GM21381 (cell line): ENCODE measurements around the gene SST.
A peak's percentile ranks its signal among the peaks of the same experiment; 100 is the strongest.

Experiments used
- ATAC-seq: cut with Tn5 transposase; IDR thresholded peaks from one replicate; pipeline ENCODE4 v1.9.1; 2021; ENCODE audit warnings: mild to moderate bottlenecking, moderate library complexity; ENCODE audit not compliant: unreplicated experiment

SST gene

DNA sequence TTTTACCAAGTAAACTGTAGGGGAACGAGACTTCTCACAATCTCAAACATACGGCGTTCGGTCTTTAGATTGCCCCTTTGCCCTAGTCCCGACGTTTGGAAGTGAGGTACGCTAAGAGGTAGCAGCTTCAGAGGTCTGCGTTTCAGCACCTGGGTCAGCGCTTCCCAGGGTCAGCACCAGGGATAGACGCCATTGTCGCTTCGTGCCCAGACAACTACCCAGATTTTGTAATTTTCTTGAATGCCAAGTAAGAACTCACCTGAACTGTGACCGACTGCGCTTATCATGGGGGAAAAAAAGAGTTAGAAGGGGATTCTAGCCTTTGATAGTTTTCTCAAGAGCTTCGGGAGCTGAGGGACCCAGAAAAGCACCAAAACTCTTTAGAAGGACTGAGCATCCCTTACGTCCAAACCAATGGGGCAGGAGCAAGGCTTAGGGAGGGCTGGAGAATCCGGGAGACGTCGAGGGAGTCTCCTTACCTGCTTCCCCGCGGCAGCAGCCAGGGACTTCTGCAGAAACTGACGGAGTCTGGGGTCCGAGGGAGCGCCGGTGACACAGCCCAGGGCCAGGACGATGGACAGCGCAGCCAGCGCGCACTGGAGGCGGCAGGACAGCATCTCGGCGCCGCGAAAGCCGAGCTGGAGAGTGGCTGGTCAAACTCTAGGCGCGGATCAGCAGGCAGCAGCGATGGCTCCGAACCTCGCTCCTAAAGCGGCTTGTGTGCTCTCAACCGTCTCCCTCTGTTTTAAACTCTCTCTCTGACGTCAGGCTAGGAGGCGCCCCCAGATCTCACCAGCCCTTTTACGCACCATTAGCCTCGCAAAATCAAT, at the start of gene SST:
Gene SST, minus strand, starts transcription at position 720 of the 830 bp plus-strand sequence. Its CDS starts 103 bp downstream, at position 617.
- no peak for ATAC-seq

DNA sequence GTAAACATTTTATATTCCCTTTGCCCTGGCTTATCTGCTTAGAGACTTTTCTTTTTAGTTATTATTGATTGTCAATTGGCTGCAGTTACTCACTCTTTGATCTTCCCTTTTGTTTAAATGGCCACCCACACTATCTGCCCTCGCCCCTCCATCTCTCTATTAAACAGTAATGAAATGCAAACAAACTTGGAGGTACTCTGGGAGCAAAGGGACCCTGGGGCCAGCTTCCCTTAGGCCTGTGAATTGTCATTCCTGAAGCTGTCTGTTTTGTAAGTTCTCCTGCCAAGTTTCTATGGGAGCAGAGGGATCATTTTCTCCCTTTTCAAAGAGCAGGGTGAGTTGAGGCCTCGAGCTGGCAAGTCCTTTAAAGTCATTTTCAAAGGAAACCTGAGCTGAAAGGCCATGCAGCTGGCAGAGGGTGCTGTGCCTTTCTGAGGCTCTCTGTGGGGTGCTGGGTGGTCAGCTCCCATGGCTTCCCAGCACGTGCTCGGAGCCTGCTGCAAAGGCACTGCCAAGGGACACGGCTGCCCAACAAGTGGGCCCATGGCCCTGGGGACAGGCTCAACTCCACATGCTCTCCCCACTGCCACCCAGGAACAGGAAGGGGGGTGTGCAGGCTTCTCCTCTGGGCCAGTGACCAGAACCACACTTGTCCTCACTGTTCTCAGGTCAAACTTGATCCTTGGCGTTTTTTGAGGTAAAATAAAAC, 49.6 kb upstream of the SST start:
- no peak for ATAC-seq

DNA sequence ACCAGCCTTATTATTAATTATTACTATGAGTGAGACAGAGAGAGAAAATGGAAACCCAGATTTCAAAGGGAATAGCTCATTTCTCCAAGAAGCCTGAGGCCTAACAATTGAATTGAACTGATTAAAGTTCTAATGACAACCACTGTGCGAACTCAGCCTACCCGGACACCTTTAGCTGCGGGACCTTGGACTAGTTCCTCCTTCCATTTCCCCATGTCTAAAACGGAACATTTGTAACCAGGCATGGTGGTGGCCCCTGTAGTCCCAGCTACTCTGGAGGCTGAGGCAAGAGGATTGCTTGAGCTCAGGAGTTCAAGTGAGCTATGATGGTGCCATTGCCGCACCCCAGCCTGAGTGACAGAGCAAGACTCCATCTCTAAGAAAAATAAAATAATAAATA, 48.6 kb upstream of the SST start:
- no peak for ATAC-seq

DNA sequence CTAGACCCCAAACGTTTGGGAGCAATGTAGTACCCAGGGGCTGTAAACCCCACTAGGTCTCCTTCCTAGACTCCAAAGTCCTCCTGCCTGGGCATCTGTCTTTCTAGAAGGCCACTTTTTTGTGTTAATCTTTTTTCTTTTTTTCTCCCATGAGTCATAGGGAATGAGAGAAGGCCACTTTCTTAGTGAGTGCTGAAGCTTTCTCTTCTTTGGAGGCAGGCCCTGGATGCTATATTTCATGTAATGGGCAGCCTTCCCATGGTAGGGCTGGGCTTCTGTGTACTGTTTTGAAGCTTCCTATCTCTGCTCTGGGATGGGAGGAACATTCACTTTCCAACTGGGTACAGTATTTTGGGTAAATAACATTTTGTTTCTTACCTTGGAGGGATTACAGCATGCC, 47.4 kb upstream of the SST start:
- ATAC-seq: no peak

- peak; percentile 90 for ATAC-seq
Observed at GRCh38 chr3:187714404-187714979, 44.3 kb upstream of the SST start.

- ATAC-seq: no peak
Observed at GRCh38 chr3:187713504-187713903, 43.3 kb upstream of the SST start.

- ATAC-seq: no peak
Observed at GRCh38 chr3:187709155-187709554, 39.0 kb upstream of the SST start.

GRCh38 chr3:187708696-187709095, 38.5 kb upstream of the SST start:
- ATAC-seq: no peak

DNA sequence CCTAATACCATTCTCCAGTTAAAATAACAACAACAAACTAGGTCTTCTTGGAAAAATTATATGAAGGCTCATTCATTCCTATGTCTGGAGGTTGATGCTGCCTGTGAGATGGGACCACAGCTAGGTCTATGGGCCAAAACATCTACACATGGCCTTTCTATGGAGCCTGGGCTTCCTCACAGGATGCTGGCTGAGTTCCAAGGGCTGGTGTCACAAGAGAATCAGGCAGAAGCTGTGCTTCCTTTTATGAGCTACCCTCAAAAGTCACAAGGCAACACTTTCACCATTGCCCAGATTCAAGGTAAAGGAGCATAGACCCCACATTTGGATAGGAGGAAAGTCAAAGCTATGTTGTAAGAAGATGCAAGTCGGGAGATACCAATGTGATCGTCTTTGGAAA, 36.8 kb upstream of the SST start:
- no peak for ATAC-seq

- no peak for ATAC-seq
Observed at GRCh38 chr3:187705164-187705563, 35.0 kb upstream of the SST start.

- no peak for ATAC-seq
Observed at GRCh38 chr3:187702507-187703033, 32.4 kb upstream of the SST start, which contains the start of gene RTP2. TSS of gene RTP2 (minus strand) at chr3:187702557. CDS start at chr3:187702128, 429 bp downstream.

DNA sequence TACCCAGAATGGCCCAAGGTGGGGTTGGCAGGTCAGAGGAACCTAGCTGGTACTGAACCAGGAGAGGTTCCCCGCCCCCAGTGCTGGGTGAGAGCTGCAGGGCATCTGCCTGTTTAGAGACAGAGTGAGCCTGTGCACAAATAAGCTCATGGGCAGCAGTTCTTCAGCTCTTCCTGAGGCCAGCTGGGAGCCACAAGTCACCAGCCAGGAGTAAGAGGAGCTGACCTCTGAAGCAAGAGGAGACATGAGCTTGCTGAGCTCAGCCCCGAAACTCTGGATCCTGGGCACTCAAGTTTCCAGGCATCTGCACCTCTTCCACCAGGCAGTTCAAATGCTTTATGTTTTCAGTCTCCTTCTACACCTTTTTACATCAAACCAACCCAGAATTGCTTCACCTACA, 30.1 kb upstream of the SST start:
- no peak for ATAC-seq

GRCh38 chr3:187698499-187699399, 28.6 kb upstream of the SST start:
- ATAC-seq: no peak

GRCh38 chr3:187696021-187696420, 25.8 kb upstream of the SST start:
- no peak for ATAC-seq

- ATAC-seq: no peak
Observed at GRCh38 chr3:187695449-187695848, 25.3 kb upstream of the SST start.

DNA sequence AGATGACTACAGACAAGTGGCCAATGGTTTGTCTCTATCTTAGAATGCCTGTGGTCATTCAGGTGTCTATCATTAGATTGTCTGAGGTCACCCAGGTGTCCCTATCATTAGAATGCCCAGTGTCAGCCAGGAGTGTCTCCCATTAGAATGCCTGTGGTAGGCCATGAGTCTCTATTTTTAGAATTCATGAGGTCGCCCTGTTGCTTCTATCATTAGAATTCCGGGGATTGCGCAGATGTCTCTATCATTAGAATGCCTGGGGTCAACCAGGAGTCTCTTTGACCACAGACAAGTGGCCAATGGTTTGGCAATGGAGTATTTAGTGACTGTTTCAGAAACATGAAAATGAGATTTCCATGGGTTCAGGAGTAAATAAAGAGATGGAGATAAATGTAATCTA, 24.6 kb upstream of the SST start:
- no peak for ATAC-seq

DNA sequence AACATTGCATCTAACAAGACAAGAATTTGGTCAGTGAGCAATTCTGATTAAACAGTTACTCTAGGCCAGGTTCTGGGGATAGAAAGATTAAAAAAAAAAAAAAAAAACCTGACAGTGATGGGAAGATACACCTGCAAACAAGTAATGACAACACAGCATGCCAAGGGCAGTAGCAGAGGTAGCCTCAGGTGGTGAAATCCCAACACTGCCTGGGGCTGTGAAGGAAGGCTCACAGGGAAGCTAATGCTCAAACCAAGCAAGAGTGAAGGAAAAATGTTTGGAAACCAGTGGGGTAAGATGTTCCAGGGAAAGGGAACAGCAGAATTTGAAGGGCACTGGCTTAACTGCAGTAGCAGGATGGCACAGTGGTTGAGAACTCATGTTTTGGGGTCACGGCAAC, 23.2 kb upstream of the SST start:
- ATAC-seq: no peak

- no peak for ATAC-seq
Observed at GRCh38 chr3:187689984-187690383, 19.8 kb upstream of the SST start.

DNA sequence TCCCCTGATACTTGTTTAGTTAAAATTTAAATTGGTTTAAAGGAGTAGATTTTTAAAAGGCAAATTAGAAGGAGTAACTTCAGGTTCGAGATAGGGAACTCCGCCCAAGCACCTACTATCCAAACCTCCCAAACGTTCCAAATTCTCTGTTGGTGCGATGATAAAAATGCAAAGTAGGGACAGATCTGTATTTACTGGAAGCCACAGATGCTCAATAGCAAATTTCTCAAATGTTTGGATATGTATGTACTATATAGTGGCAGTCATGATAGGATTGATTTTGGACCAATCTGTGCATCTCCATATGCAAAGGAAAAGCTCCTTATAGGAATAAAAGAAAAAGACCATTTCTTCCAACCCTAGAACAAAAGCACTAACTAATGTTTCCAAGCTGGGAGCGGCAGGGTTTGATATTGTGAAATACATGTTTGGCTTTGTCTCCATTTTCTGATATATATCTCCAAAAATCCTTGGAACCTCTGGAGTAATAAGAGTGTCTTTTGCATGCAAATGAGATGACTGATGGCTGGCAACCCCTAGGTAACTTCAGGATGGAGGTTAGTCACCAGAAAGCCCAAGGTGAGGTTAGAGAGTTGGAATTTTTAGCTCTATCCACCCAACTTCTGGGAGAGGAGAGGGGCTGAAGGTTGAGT, 16.6 kb upstream of the SST start:
- ATAC-seq: no peak

GRCh38 chr3:187685948-187686347, 15.8 kb upstream of the SST start:
- no peak for ATAC-seq
